ENCODE data around the gene LAMB1. TPM values are rescaled to one million over a fixed set of nuclear protein-coding genes. Genes with fewer than 3 reads are reported as not detected.
A peak's percentile ranks its signal among the peaks of the same experiment; 100 is the strongest.
"Not testable (repeated sequence)": the region's sequence is repeated elsewhere in the genome, so short reads cannot be mapped to it uniquely, and the experiment has no call there.

Gene LAMB1
- total and polyA plus RNA-seq, 2 of the 13 experiments (the other 11 are each of a cell fraction or from before 2014, with no cell fraction given), result 109 to 124 TPM

- FAIRE-seq, result no peak
- no peak for ATAC-seq
- Histone ChIP-seq H3K4me3 (replicated peaks in 1 of 3; ENCODE audit: insufficient read depth in 1 of 3, low read depth in 2 of 3, low read length in 3 of 3) (peak overlapping the region in 1 of 3 experiments; percentile 73; a peak in 2 of 6 replicates), H4K20me1 (ENCODE audit: insufficient read depth, low read length) (peaks cover 9% of the 10 kb centered on the region; the same call in 1 of the 2 replicates), H3K36me3 (replicated peaks in 1 of 2; ENCODE audit: control insufficient read depth in 1 of 2, insufficient read depth in 2 of 2, low read length in 2 of 2) (peaks cover 0 to 6% of the 10 kb centered on the region in 2 experiments; a peak in 3 of 5 replicates), H3K4me1 (ENCODE audit: insufficient read depth, low read length) (peaks cover 33% of the 10 kb centered on the region), H3K79me2 (ENCODE audit: insufficient read depth, low read length) (peaks cover 21% of the 10 kb centered on the region), H3K27ac (ENCODE audit: extremely low read length, insufficient read depth, low read length) (no peak overlapping the region), H3K9me3 (ENCODE audit: low read length) (no peaks in the 10 kb centered on the region), H3K9ac (ENCODE audit: insufficient read depth, low read depth, low read length) (peak overlapping the region; percentile 91; the same call in 1 of the 2 replicates), H2AFZ (ENCODE audit: low read length) (peak overlapping the region; percentile 94), H3K27me3 (ENCODE audit: control insufficient read depth in 1 of 2, insufficient read depth in 2 of 2, low read length in 2 of 2) (no peaks in the 10 kb centered on the region; a peak in 1 of 5 replicates), H3K4me2 (ENCODE audit: low read depth, low read length) (peak overlapping the region; percentile 98)
- ChIA-PET POLR2A (interaction anchor here (2.0 kb wide), 1 partner anchor 147 kb away, joined by 8 read pairs; no protein-coding TSS in a partner anchor), CTCF (ENCODE audit: low intra/inter-chr PET ratio, low total read pairs) (no interaction called here)
- intact Hi-C loops (cut with micrococcal nuclease; ENCODE audit: unreplicated experiment), result loop anchor here (5.0 kb wide), 2 partner anchors 77 to 127 kb away; no protein-coding TSS in a partner anchor
- TF ChIP-seq YY1 (IDR thresholded peaks at IDR 0.05; ENCODE audit: insufficient read depth, insufficient replicate concordance, low read depth, low read length), result peak; percentile 17
- no peak for TF ChIP-seq GABPA (IDR thresholded peaks at IDR 0.05; ENCODE audit: low read depth, low read length)
- no peak for TF ChIP-seq GABPA (CRISPR knock-in tag; IDR thresholded peaks at IDR 0.05; ENCODE audit: low read depth)
- no peak for TF ChIP-seq SAFB2 (CRISPR knock-in tag; IDR thresholded peaks at IDR 0.05; ENCODE audit: borderline replicate concordance, low read depth)
- TF ChIP-seq TOPORS (CRISPR knock-in tag; IDR thresholded peaks at IDR 0.05), result no peak
- TF ChIP-seq TBX2 (CRISPR knock-in tag; IDR thresholded peaks at IDR 0.05; ENCODE audit: borderline replicate concordance), result no peak
- TF ChIP-seq ASH2L (IDR thresholded peaks at IDR 0.05; ENCODE audit: insufficient read length, low read depth, low read length), result no peak
- no peak for TF ChIP-seq ZBTB8A (CRISPR knock-in tag; IDR thresholded peaks at IDR 0.05; ENCODE audit: borderline replicate concordance, low read depth)
- WGBS (ENCODE audit: low lambda C conversion rate), result 21% methylated on average over 3 of the region's 3 CpGs
- in situ Hi-C loops (cut with HindIII; ENCODE audit: extremely low pct_ligation_motif_present, low pct_unique_long_range_greater_than_20kb), result loop anchor here (25.0 kb wide), 1 partner anchor 678 kb away; no protein-coding TSS in a partner anchor
- no peak for DNase-seq (ENCODE audit: low spot score)
- BruUV-seq (replicated peaks), result no TSS peak
Observed at GRCh38 chr7:107889992-107890391, 113.0 kb downstream of the LAMB1 start.

- WGBS (ENCODE audit: low lambda C conversion rate), result 75% methylated on average over 2 of the region's 22 CpGs
- intact Hi-C loops (cut with micrococcal nuclease; ENCODE audit: unreplicated experiment); POLR2A ChIA-PET; H3K36me3 ChIP-seq (replicated peaks in 1 of 2; ENCODE audit: control insufficient read depth in 1 of 2, insufficient read depth in 2 of 2, low read length in 2 of 2); BruUV-seq (replicated peaks); CTCF ChIA-PET (ENCODE audit: low intra/inter-chr PET ratio, low total read pairs); H3K9me3 ChIP-seq (ENCODE audit: low read length); H3K4me2 ChIP-seq (ENCODE audit: low read depth, low read length); ATAC-seq; H3K4me3 ChIP-seq (replicated peaks in 1 of 3; ENCODE audit: insufficient read depth in 1 of 3, low read depth in 2 of 3, low read length in 3 of 3); H3K27ac ChIP-seq (ENCODE audit: extremely low read length, insufficient read depth, low read length); H3K27me3 ChIP-seq (ENCODE audit: control insufficient read depth in 1 of 2, insufficient read depth in 2 of 2, low read length in 2 of 2); FAIRE-seq; H3K9ac ChIP-seq (ENCODE audit: insufficient read depth, low read depth, low read length); H2AFZ ChIP-seq (ENCODE audit: low read length); DNase-seq (ENCODE audit: low spot score); H4K20me1 ChIP-seq (ENCODE audit: insufficient read depth, low read length): not testable (repeated sequence)
- Histone ChIP-seq H3K79me2 (ENCODE audit: insufficient read depth, low read length) (peaks cover 13% of the 10 kb centered on the region), H3K4me1 (ENCODE audit: insufficient read depth, low read length) (peaks cover 23% of the 10 kb centered on the region)
- in situ Hi-C loops (cut with HindIII; ENCODE audit: extremely low pct_ligation_motif_present, low pct_unique_long_range_greater_than_20kb), result loop anchor here (25.0 kb wide), 1 partner anchor 676 kb away; no protein-coding TSS in a partner anchor
Observed at GRCh38 chr7:107887827-107888226, 115.1 kb downstream of the LAMB1 start.

Measured in HepG2 (cell line).